ENCODE data around the gene RASEF. TPM values are rescaled to one million over a fixed set of nuclear protein-coding genes. Genes with fewer than 3 reads are reported as not detected.

The RASEF gene
- total and polyA plus RNA-seq, 2 donors (not counting 1 experiment from before 2014, with no cell fraction given): not detected

- ChIA-PET POLR2A (no interaction called here), CTCF (no interaction called here)
- H3K79me2 ChIP-seq (ENCODE audit: control insufficient read depth, insufficient read depth, low read length): no peaks in the 10 kb centered on the region
- DNase-seq (no peak), ATAC-seq (ENCODE audit: low read depth) (no peak)
- no peaks in the 10 kb centered on the region for H3K36me3 ChIP-seq (replicated peaks in 1 of 2; ENCODE audit: control extremely low read depth in 1 of 2, control insufficient read depth in 1 of 2, extremely low read depth in 1 of 2, insufficient read depth in 2 of 2, low read length in 1 of 2)
- H3K27me3 ChIP-seq (replicated peaks in 1 of 4; ENCODE audit: control extremely low read depth in 1 of 4, control insufficient read depth in 3 of 4, insufficient read depth in 4 of 4, low read length in 3 of 4): no peaks in the 10 kb centered on the region
- H3K27ac ChIP-seq (ENCODE audit: low read length in 2 of 2): no peak overlapping the region
- no peak overlapping the region for H3K4me2 ChIP-seq (replicated peaks; ENCODE audit: low read depth, low read length, poor library complexity, severe bottlenecking)
- TF ChIP-seq, protein P1, sequence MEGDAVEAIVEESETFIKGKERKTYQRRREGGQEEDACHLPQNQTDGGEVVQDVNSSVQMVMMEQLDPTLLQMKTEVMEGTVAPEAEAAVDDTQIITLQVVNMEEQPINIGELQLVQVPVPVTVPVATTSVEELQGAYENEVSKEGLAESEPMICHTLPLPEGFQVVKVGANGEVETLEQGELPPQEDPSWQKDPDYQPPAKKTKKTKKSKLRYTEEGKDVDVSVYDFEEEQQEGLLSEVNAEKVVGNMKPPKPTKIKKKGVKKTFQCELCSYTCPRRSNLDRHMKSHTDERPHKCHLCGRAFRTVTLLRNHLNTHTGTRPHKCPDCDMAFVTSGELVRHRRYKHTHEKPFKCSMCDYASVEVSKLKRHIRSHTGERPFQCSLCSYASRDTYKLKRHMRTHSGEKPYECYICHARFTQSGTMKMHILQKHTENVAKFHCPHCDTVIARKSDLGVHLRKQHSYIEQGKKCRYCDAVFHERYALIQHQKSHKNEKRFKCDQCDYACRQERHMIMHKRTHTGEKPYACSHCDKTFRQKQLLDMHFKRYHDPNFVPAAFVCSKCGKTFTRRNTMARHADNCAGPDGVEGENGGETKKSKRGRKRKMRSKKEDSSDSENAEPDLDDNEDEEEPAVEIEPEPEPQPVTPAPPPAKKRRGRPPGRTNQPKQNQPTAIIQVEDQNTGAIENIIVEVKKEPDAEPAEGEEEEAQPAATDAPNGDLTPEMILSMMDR (IDR thresholded peaks at IDR 0.05): no peak
- TF ChIP-seq EZH2 (IDR thresholded peaks at IDR 0.05; ENCODE audit: borderline replicate concordance, insufficient read depth, low read depth, low read length, poor library complexity, severe bottlenecking): no peak
- H3K4me1 Mint-ChIP-seq: no peaks in the 10 kb centered on the region
- no peak overlapping the region for H2AFZ ChIP-seq (ENCODE audit: insufficient read depth, low read depth, low read length, poor library complexity, severe bottlenecking)
- no peak overlapping the region for H3K4me3 ChIP-seq (ENCODE audit: control extremely low read depth in 1 of 5, extremely low read depth in 1 of 5, insufficient read depth in 1 of 5, low read depth in 2 of 5, low read length in 4 of 5)
- no peaks in the 10 kb centered on the region for H3K9me3 ChIP-seq (ENCODE audit: control extremely low read depth in 1 of 3, control insufficient read depth in 2 of 3, insufficient read depth in 1 of 3, low read length in 2 of 3)
- intact Hi-C loops (cut with micrococcal nuclease): no loop called here
- H3K9me3 Mint-ChIP-seq (ENCODE audit: insufficient read depth): no peaks in the 10 kb centered on the region
- no peak overlapping the region for H3K9ac ChIP-seq (ENCODE audit: low read length)
- WGBS (ENCODE audit: insufficient coverage): 90% methylated on average over 2 of the region's 7 CpGs
- no peaks in the 10 kb centered on the region for H3K4me1 ChIP-seq (ENCODE audit: control insufficient read depth in 2 of 2, insufficient read depth in 2 of 2, low read length in 2 of 2)
- no peak overlapping the region for H3K27ac Mint-ChIP-seq
- no peaks in the 10 kb centered on the region for H4K20me1 ChIP-seq (ENCODE audit: control insufficient read depth, insufficient read depth, low read length, poor library complexity, severe bottlenecking)
- no peak overlapping the region for H3K4me3 Mint-ChIP-seq
- peaks cover 6% of the 10 kb centered on the region for H3K27me3 Mint-ChIP-seq
These were observed 33.3 kb downstream of the RASEF start for GRCh38 chr9:83029531-83030137.

DNA sequence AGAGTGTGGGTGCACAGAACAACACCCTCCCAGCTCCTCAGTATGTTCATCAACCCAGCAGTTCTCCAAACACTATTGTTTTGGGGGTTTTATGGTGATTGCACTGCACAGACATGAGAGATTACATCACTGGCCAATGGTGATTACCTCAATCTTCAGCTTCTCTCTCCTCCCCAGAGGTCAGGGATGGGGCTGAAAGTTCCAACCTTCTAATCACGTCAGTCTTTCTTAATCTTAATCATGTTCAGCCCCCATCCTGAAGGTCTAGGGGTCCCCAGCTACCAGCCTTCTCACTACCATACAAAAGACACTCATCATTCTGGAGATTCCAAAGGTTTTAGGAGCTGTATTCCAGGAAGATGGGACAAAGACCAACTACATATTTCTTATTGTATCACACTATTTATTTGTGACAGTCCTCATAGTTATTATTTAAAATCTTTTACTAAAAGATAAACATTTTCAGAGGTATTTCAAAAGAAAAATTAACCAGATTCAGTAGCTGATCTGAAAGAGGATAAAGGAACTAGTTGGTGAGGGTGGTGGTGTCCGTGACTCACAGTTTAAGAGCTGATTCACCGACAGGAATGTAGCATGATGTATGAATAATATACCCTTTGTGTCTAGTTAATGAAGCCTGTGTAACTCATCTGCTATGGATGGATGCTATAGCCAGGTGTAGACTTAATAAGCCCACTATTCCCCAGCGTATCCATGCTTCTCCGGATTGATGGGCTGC, 35.6 kb downstream of the RASEF start:
- Mint-ChIP-seq H3K27ac (no peak overlapping the region), H3K4me3 (no peak overlapping the region), H3K4me1 (no peaks in the 10 kb centered on the region), H3K27me3 (peaks cover 6% of the 10 kb centered on the region), H3K9me3 (ENCODE audit: insufficient read depth) (no peaks in the 10 kb centered on the region)
- Histone ChIP-seq H3K9me3 (ENCODE audit: control extremely low read depth in 1 of 3, control insufficient read depth in 2 of 3, insufficient read depth in 1 of 3, low read length in 2 of 3) (no peaks in the 10 kb centered on the region), H3K79me2 (ENCODE audit: control insufficient read depth, insufficient read depth, low read length) (no peaks in the 10 kb centered on the region), H3K27ac (ENCODE audit: low read length in 2 of 2) (no peak overlapping the region), H3K4me1 (ENCODE audit: control insufficient read depth in 2 of 2, insufficient read depth in 2 of 2, low read length in 2 of 2) (no peaks in the 10 kb centered on the region), H4K20me1 (ENCODE audit: control insufficient read depth, insufficient read depth, low read length, poor library complexity, severe bottlenecking) (no peaks in the 10 kb centered on the region), H3K4me3 (ENCODE audit: control extremely low read depth in 1 of 5, extremely low read depth in 1 of 5, insufficient read depth in 1 of 5, low read depth in 2 of 5, low read length in 4 of 5) (no peak overlapping the region), H3K4me2 (replicated peaks; ENCODE audit: low read depth, low read length, poor library complexity, severe bottlenecking) (no peak overlapping the region), H3K36me3 (replicated peaks in 1 of 2; ENCODE audit: control extremely low read depth in 1 of 2, control insufficient read depth in 1 of 2, extremely low read depth in 1 of 2, insufficient read depth in 2 of 2, low read length in 1 of 2) (no peaks in the 10 kb centered on the region), H3K27me3 (replicated peaks in 1 of 4; ENCODE audit: control extremely low read depth in 1 of 4, control insufficient read depth in 3 of 4, insufficient read depth in 4 of 4, low read length in 3 of 4) (no peaks in the 10 kb centered on the region), H2AFZ (ENCODE audit: insufficient read depth, low read depth, low read length, poor library complexity, severe bottlenecking) (no peak overlapping the region), H3K9ac (ENCODE audit: low read length) (no peak overlapping the region)
- ChIA-PET CTCF (no interaction called here), POLR2A (no interaction called here)
- ATAC-seq (ENCODE audit: low read depth) (no peak), DNase-seq (no peak)
- TF ChIP-seq, protein P1 (IDR thresholded peaks at IDR 0.05): no peak
- no peak for TF ChIP-seq EZH2 (IDR thresholded peaks at IDR 0.05; ENCODE audit: borderline replicate concordance, insufficient read depth, low read depth, low read length, poor library complexity, severe bottlenecking)
- intact Hi-C loops (cut with micrococcal nuclease): no loop called here
- 94% methylated on average over 5 of the region's 5 CpGs for WGBS (ENCODE audit: insufficient coverage)
